HEK293 (cell line): ENCODE measurements around the gene NUP85.

ENCODE experiments used
- BCL11B ChIP-seq: fragments of 450-650 bp; formaldehyde crosslinking; IDR thresholded peaks from 2 replicates; pipeline ENCODE4 v1.5.1; 2016; ENCODE audit warnings: low read depth, missing biosample characterization, missing genetic modification characterization
- HOXA7 ChIP-seq: sonication (generic); formaldehyde crosslinking; IDR thresholded peaks from 2 replicates; pipeline ENCODE4 v1.8.1; 2022; ENCODE audit warnings: missing genetic modification reagents, borderline replicate concordance
- IKZF3 ChIP-seq: fragments of 450-650 bp; IDR thresholded peaks from 2 replicates; pipeline ENCODE4 v1.5.0; 2018; ENCODE audit warnings: missing biosample characterization, mild to moderate bottlenecking, missing genetic modification characterization, moderate library complexity
- KLF10 ChIP-seq: fragments of 450-650 bp; IDR thresholded peaks from 2 replicates; pipeline ENCODE4 v1.5.1; 2018; ENCODE audit warnings: missing biosample characterization, mild to moderate bottlenecking, missing genetic modification characterization
- KLF16 ChIP-seq: fragments of 450-650 bp; formaldehyde crosslinking; IDR thresholded peaks from 2 replicates; pipeline ENCODE4 v1.5.1; 2017; ENCODE audit warnings: missing biosample characterization, missing genetic modification characterization
- OSR2 ChIP-seq: fragments of 450-650 bp; formaldehyde crosslinking; IDR thresholded peaks from 2 replicates; pipeline ENCODE4 v1.5.1; 2016; ENCODE audit warnings: missing biosample characterization, missing genetic modification characterization
- PATZ1 ChIP-seq: fragments of 450-650 bp; formaldehyde crosslinking; IDR thresholded peaks from 2 replicates; pipeline ENCODE4 v1.5.1; 2016; ENCODE audit warnings: missing biosample characterization, missing genetic modification characterization
- SCRT1 ChIP-seq: fragments of 450-650 bp; formaldehyde crosslinking; IDR thresholded peaks from 2 replicates; pipeline ENCODE4 v1.5.1; 2016; ENCODE audit warnings: missing biosample characterization, missing genetic modification characterization, borderline replicate concordance
- YY1 ChIP-seq: fragments of 450-650 bp; formaldehyde crosslinking; IDR thresholded peaks from 2 replicates; pipeline ENCODE4 v1.5.1; 2018; ENCODE audit warnings: missing biosample characterization, missing genetic modification characterization
- ZBTB48 ChIP-seq: fragments of 450-650 bp; formaldehyde crosslinking; IDR thresholded peaks from 2 replicates; pipeline ENCODE4 v1.5.1; 2016; ENCODE audit warnings: missing biosample characterization, missing genetic modification characterization
- ZFHX2 ChIP-seq: fragments of 450-650 bp; formaldehyde crosslinking; conservative IDR thresholded peaks from 2 replicates; pipeline ENCODE4 v1.5.1; 2016; ENCODE audit warnings: missing biosample characterization, missing genetic modification characterization
- ZFP3 ChIP-seq: fragments of 450-650 bp; formaldehyde crosslinking; IDR thresholded peaks from 2 replicates; pipeline ENCODE4 v1.5.1; 2016; ENCODE audit warnings: low read depth, missing biosample characterization, missing genetic modification characterization
- ZFP37 ChIP-seq: fragments of 450-650 bp; formaldehyde crosslinking; IDR thresholded peaks from 2 replicates; pipeline ENCODE4 v1.5.1; 2016; ENCODE audit warnings: missing biosample characterization, missing genetic modification characterization
- ZIC2 ChIP-seq: fragments of 450-650 bp; formaldehyde crosslinking; IDR thresholded peaks from 2 replicates; pipeline ENCODE4 v1.5.1; 2016; ENCODE audit warnings: missing biosample characterization, missing genetic modification characterization
- ZNF248 ChIP-seq: fragments of 450-650 bp; formaldehyde crosslinking; IDR thresholded peaks from 2 replicates; pipeline ENCODE4 v1.5.1; 2017; ENCODE audit warnings: missing biosample characterization, missing genetic modification characterization
- ZNF324 ChIP-seq: fragments of 450-650 bp; formaldehyde crosslinking; IDR thresholded peaks from 2 replicates; pipeline ENCODE4 v1.5.1; 2016; ENCODE audit warnings: missing biosample characterization, missing genetic modification characterization
- ZNF350 ChIP-seq: fragments of 450-650 bp; formaldehyde crosslinking; IDR thresholded peaks from 2 replicates; pipeline ENCODE4 v1.5.0; 2017; ENCODE audit warnings: missing biosample characterization, mild to moderate bottlenecking, missing genetic modification characterization
- ZNF391 ChIP-seq: fragments of 450-650 bp; formaldehyde crosslinking; IDR thresholded peaks from 2 replicates; pipeline ENCODE4 v1.5.1; 2016; ENCODE audit warnings: low read depth, missing biosample characterization, missing genetic modification characterization, borderline replicate concordance
- ZNF473 ChIP-seq: fragments of 450-650 bp; formaldehyde crosslinking; IDR thresholded peaks from 2 replicates; pipeline ENCODE4 v1.5.1; 2017; ENCODE audit warnings: missing biosample characterization, missing genetic modification characterization
- ZNF514 ChIP-seq: fragments of 450-650 bp; formaldehyde crosslinking; IDR thresholded peaks from 2 replicates; pipeline ENCODE4 v1.5.1; 2016; ENCODE audit warnings: missing biosample characterization, missing genetic modification characterization
- ZNF518A ChIP-seq: fragments of 450-650 bp; formaldehyde crosslinking; conservative IDR thresholded peaks from 2 replicates; pipeline ENCODE4 v1.5.1; 2016; ENCODE audit warnings: low read depth, missing biosample characterization, missing genetic modification characterization
- ZNF544 ChIP-seq: fragments of 450-650 bp; formaldehyde crosslinking; IDR thresholded peaks from 2 replicates; pipeline ENCODE4 v1.5.0; 2017; ENCODE audit warnings: missing biosample characterization, missing genetic modification characterization
- ZNF571 ChIP-seq: fragments of 450-650 bp; formaldehyde crosslinking; IDR thresholded peaks from 2 replicates; pipeline ENCODE4 v1.5.0; 2017; ENCODE audit warnings: missing biosample characterization, missing genetic modification characterization
- ZNF585B ChIP-seq: fragments of 450-650 bp; formaldehyde crosslinking; IDR thresholded peaks from 2 replicates; pipeline ENCODE4 v1.5.1; 2016; ENCODE audit warnings: missing biosample characterization, missing genetic modification characterization
- ZNF629 ChIP-seq: fragments of 450-650 bp; formaldehyde crosslinking; IDR thresholded peaks from 2 replicates; pipeline ENCODE4 v1.5.1; 2017; ENCODE audit warnings: missing biosample characterization, missing genetic modification characterization
- TF ChIP-seq, protein P1 (sequence below): fragments of 450-650 bp; formaldehyde crosslinking; IDR thresholded peaks from 2 replicates; pipeline ENCODE4 v1.5.1; 2016; ENCODE audit warnings: missing biosample characterization, missing genetic modification characterization
- TF ChIP-seq, protein P2 (sequence below): fragments of 450-650 bp; formaldehyde crosslinking; IDR thresholded peaks from 2 replicates; pipeline ENCODE4 v1.5.1; 2016; ENCODE audit warnings: missing biosample characterization, missing genetic modification characterization
- TF ChIP-seq, protein P3 (sequence below): fragments of 450-650 bp; formaldehyde crosslinking; IDR thresholded peaks from 2 replicates; pipeline ENCODE4 v1.5.1; 2017; ENCODE audit warnings: missing biosample characterization, missing genetic modification characterization

Gene NUP85

GRCh38 chr17:75270218-75270965, 64.9 kb downstream of the NUP85 start (continued):
- TF ChIP-seq ZNF571 (tag by site-specific recombination), result no peak
- peak; percentile 31; the same call in 1 of the 2 replicates for TF ChIP-seq IKZF3
- peak; percentile 36 for TF ChIP-seq ZNF629
- TF ChIP-seq ZNF518A (tag by site-specific recombination), result 0 out of 2 replicates have a peak, but pooled peaks have one; percentile 23
- 0 out of 2 replicates have a peak, but pooled peaks have one; percentile 10 for TF ChIP-seq OSR2 (tag by site-specific recombination)
- TF ChIP-seq ZNF544 (tag by site-specific recombination), result no peak
- TF ChIP-seq ZNF248 (tag by site-specific recombination), result no peak
- TF ChIP-seq, protein P1, sequence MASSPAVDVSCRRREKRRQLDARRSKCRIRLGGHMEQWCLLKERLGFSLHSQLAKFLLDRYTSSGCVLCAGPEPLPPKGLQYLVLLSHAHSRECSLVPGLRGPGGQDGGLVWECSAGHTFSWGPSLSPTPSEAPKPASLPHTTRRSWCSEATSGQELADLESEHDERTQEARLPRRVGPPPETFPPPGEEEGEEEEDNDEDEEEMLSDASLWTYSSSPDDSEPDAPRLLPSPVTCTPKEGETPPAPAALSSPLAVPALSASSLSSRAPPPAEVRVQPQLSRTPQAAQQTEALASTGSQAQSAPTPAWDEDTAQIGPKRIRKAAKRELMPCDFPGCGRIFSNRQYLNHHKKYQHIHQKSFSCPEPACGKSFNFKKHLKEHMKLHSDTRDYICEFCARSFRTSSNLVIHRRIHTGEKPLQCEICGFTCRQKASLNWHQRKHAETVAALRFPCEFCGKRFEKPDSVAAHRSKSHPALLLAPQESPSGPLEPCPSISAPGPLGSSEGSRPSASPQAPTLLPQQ (tag by site-specific recombination), result peak; percentile 46; the same call in 1 of the 2 replicates
- TF ChIP-seq BCL11B (tag by site-specific recombination), result peak; percentile 61; the same call in 1 of the 2 replicates
- no peak for TF ChIP-seq HOXA7 (CRISPR knock-in tag)
- peak; percentile 70; the same call in 1 of the 2 replicates for TF ChIP-seq ZFP37
- peak; percentile 33; the same call in 1 of the 2 replicates for TF ChIP-seq SCRT1 (tag by site-specific recombination)
- TF ChIP-seq YY1, result no peak
- TF ChIP-seq ZFHX2, result peak; percentile 95
- TF ChIP-seq ZNF585B, result no peak
- peak; percentile 15; the same call in 1 of the 2 replicates for TF ChIP-seq KLF10 (tag by site-specific recombination)
- TF ChIP-seq ZNF324, result peak; percentile 69; the same call in 1 of the 2 replicates
- peak; percentile 83 for TF ChIP-seq ZIC2 (tag by site-specific recombination)
- peak; percentile 49; the same call in 1 of the 2 replicates for TF ChIP-seq KLF16 (tag by site-specific recombination)
- TF ChIP-seq PATZ1, result peak; percentile 94
- TF ChIP-seq, protein P2, sequence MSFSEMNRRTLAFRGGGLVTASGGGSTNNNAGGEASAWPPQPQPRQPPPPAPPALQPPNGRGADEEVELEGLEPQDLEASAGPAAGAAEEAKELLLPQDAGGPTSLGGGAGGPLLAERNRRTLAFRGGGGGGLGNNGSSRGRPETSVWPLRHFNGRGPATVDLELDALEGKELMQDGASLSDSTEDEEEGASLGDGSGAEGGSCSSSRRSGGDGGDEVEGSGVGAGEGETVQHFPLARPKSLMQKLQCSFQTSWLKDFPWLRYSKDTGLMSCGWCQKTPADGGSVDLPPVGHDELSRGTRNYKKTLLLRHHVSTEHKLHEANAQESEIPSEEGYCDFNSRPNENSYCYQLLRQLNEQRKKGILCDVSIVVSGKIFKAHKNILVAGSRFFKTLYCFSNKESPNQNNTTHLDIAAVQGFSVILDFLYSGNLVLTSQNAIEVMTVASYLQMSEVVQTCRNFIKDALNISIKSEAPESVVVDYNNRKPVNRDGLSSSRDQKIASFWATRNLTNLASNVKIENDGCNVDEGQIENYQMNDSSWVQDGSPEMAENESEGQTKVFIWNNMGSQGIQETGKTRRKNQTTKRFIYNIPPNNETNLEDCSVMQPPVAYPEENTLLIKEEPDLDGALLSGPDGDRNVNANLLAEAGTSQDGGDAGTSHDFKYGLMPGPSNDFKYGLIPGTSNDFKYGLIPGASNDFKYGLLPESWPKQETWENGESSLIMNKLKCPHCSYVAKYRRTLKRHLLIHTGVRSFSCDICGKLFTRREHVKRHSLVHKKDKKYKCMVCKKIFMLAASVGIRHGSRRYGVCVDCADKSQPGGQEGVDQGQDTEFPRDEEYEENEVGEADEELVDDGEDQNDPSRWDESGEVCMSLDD (tag by site-specific recombination), result peak; percentile 63; the same call in 1 of the 2 replicates
- TF ChIP-seq ZNF391, result no peak
- TF ChIP-seq ZNF350 (tag by site-specific recombination), result no peak
- TF ChIP-seq, protein P3, sequence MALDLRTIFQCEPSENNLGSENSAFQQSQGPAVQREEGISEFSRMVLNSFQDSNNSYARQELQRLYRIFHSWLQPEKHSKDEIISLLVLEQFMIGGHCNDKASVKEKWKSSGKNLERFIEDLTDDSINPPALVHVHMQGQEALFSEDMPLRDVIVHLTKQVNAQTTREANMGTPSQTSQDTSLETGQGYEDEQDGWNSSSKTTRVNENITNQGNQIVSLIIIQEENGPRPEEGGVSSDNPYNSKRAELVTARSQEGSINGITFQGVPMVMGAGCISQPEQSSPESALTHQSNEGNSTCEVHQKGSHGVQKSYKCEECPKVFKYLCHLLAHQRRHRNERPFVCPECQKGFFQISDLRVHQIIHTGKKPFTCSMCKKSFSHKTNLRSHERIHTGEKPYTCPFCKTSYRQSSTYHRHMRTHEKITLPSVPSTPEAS (tag by site-specific recombination), result no peak
- no peak for TF ChIP-seq ZNF473
- no peak for TF ChIP-seq ZNF514 (tag by site-specific recombination)
- TF ChIP-seq ZBTB48, result peak; percentile 65; the same call in 1 of the 2 replicates
- TF ChIP-seq ZFP3 (tag by site-specific recombination), result no peak
